GM12864 (cell line): Measurements from ENCODE around the gene KY.

ENCODE experiments used
- DNase-seq: peaks from one replicate; pipeline ENCODE4 v3.0.0-alpha.2; 2011; ENCODE audit warnings: low read depth
- H3K4me3 ChIP-seq: 2 replicates; pipeline ENCODE4 v1.5.1; 2011; ENCODE audit warnings: mild to moderate bottlenecking, low read depth, low read length, control low read depth
- CTCF ChIP-seq: IDR thresholded peaks from 2 replicates; pipeline ENCODE4 v1.5.1; 2011; ENCODE audit warnings: low read depth, mild to moderate bottlenecking, moderate library complexity, low read length, control low read depth, inconsistent platforms; ENCODE audit errors: missing control alignments

KY gene

GRCh38 chr3:134694466-134694865 is 43.6 kb upstream of the KY start:
- DNase-seq = no peak
- no peak overlapping the region for H3K4me3 ChIP-seq
- no peak for TF ChIP-seq CTCF

GRCh38 chr3:134693804-134694203 is 43.0 kb upstream of the KY start:
- H3K4me3 ChIP-seq = no peak overlapping the region
- TF ChIP-seq CTCF = no peak

GRCh38 chr3:134693226-134693625 is 42.4 kb upstream of the KY start:
- no peak for DNase-seq
- TF ChIP-seq CTCF = no peak
- H3K4me3 ChIP-seq = no peak overlapping the region

More at GRCh38 chr3:134693804-134694203, 43.0 kb upstream of the KY start:
- no peak for DNase-seq

- H3K4me3 ChIP-seq = no peak overlapping the region
- TF ChIP-seq CTCF = no peak
- DNase-seq = no peak
Measured at GRCh38 chr3:134690226-134690625, 39.4 kb upstream of the KY start.

- H3K4me3 ChIP-seq = no peak overlapping the region
- TF ChIP-seq CTCF = no peak
- no peak for DNase-seq
Measured at GRCh38 chr3:134687642-134688041, 36.8 kb upstream of the KY start.

GRCh38 chr3:134685929-134686802 is 35.3 kb upstream of the KY start:
- TF ChIP-seq CTCF = no peak
- DNase-seq = no peak
- no peak overlapping the region for H3K4me3 ChIP-seq
